IMR-90 (cell line): ENCODE measurements around the gene CTPS1. TPM values are rescaled to one million over a fixed set of nuclear protein-coding genes. Genes with fewer than 3 reads are reported as not detected.
A peak's percentile ranks its signal among the peaks of the same experiment; 100 is the strongest.

ENCODE experiments used
- ATAC-seq: fragments of 200-7000 bp; cut with Tn5 transposase; 2 replicates; pipeline ENCODE4 v1.9.1; 2020; ENCODE audit warnings: low read depth, mild to moderate bottlenecking, moderate library complexity
- BruUV-seq: library from RNA; stranded (reverse); fragments of 400-500 nt; replicated peaks from 2 replicates; lab custom pipeline; 2021; lab: Mats Ljungman, UMichigan
- CTCF ChIA-PET: fragments of 300-600 bp; formaldehyde crosslinking; extraction: SDS; loops from one replicate; lab custom pipeline; 2021; ENCODE audit warnings: antibody characterized with exemption; lab: Yijun Ruan, JAX
- POLR2A ChIA-PET: fragments of 300-600 bp; sonication (Branson Sonifier 250); formaldehyde crosslinking; loops from one replicate; lab custom pipeline; 2022; ENCODE audit warnings: antibody characterized with exemption; ENCODE audit not compliant: unreplicated experiment; lab: Charles Lee
- DNase-seq: peaks from one replicate; pipeline ENCODE4 v3.0.0; 2013
- H2AFZ ChIP-seq: replicated peaks from 2 replicates; pipeline ENCODE3; 2013; ENCODE audit warnings: low read length, mild to moderate bottlenecking; ENCODE audit not compliant: poor library complexity
- H2AK5ac ChIP-seq: 2 replicates; pipeline ENCODE4 v1.6.1; 2013; ENCODE audit warnings: low read depth, low read length, inconsistent platforms
- H2AK9ac ChIP-seq: replicated peaks from 2 replicates; pipeline ENCODE3; 2013; ENCODE audit warnings: mild to moderate bottlenecking, low read depth, low read length, moderate library complexity; ENCODE audit not compliant: poor library complexity
- H2BK120ac ChIP-seq: 2 replicates; pipeline ENCODE4 v1.6.1; 2013; ENCODE audit warnings: low read depth, low read length, inconsistent platforms
- H2BK15ac ChIP-seq: 3 replicates; pipeline ENCODE4 v1.6.1; 2013; ENCODE audit warnings: low read depth, low read length, inconsistent platforms
- H2BK20ac ChIP-seq: 2 replicates; pipeline ENCODE4 v1.6.1; 2013; ENCODE audit warnings: low read depth, mild to moderate bottlenecking, inconsistent platforms, low read length, moderate library complexity
- H2BK5ac ChIP-seq: 2 replicates; pipeline ENCODE4 v1.6.1; 2013; ENCODE audit warnings: mild to moderate bottlenecking, low read depth, low read length, inconsistent platforms; ENCODE audit not compliant: poor library complexity, severe bottlenecking
- H3K14ac ChIP-seq: replicated peaks from 2 replicates; pipeline ENCODE4 v1.6.1; 2013; ENCODE audit warnings: low read depth, low read length, inconsistent platforms
- H3K18ac ChIP-seq: 2 replicates; pipeline ENCODE4 v1.6.1; 2013; ENCODE audit warnings: low read depth, low read length, control low read depth
- H3K23ac ChIP-seq: 2 replicates; pipeline ENCODE4 v1.6.1; 2013; ENCODE audit warnings: low read depth, low read length, inconsistent platforms
- H3K27ac ChIP-seq: 2 replicates; pipeline ENCODE4 v1.5.1; 2013; ENCODE audit warnings: mild to moderate bottlenecking, control low read depth, low read length; ENCODE audit not compliant: insufficient read depth
- H3K27me3 ChIP-seq: 2 replicates; pipeline ENCODE4 v1.6.1; 2013; ENCODE audit warnings: low read length; ENCODE audit not compliant: control insufficient read depth, insufficient read depth
- H3K36me3 ChIP-seq: 2 replicates; pipeline ENCODE4 v1.6.1; 2013; ENCODE audit warnings: low read length, mixed read lengths; ENCODE audit not compliant: control insufficient read depth, insufficient read depth
- H3K4ac ChIP-seq: 2 replicates; pipeline ENCODE4 v1.6.1; 2013; ENCODE audit warnings: low read depth, low read length, inconsistent platforms
- H3K4me1 ChIP-seq: 2 replicates; pipeline ENCODE4 v1.6.1; 2013; ENCODE audit warnings: low read length, mixed read lengths; ENCODE audit not compliant: control insufficient read depth, insufficient read depth
- H3K4me2 ChIP-seq: 2 replicates; pipeline ENCODE4 v1.6.1; 2013; ENCODE audit warnings: low read depth, mild to moderate bottlenecking, control low read depth, low read length, moderate library complexity
- H3K4me3 ChIP-seq: 2 replicates; pipeline ENCODE4 v1.5.1; 2013; ENCODE audit warnings: low read depth, mild to moderate bottlenecking, control low read depth, low read length, moderate library complexity; ENCODE audit not compliant: insufficient read depth
- H3K56ac ChIP-seq: 2 replicates; pipeline ENCODE4 v1.6.1; 2013; ENCODE audit warnings: low read length, inconsistent platforms; ENCODE audit not compliant: insufficient read depth; ENCODE audit errors: extremely low read depth
- H3K79me1 ChIP-seq, 2 experiments: 2 replicates each; pipeline ENCODE4 v1.6.1; 2013; ENCODE audit warnings: low read length in 2 of 2, inconsistent platforms in 1 of 2, low read depth in 1 of 2
- H3K9ac ChIP-seq: 2 replicates; pipeline ENCODE4 v1.6.1; 2013; ENCODE audit warnings: low read depth, low read length, control low read depth
- H3K9me1 ChIP-seq: 2 replicates; pipeline ENCODE4 v1.6.1; 2013; ENCODE audit warnings: low read length, inconsistent platforms; ENCODE audit not compliant: insufficient read depth
- H3K9me3 ChIP-seq: 2 replicates; pipeline ENCODE4 v1.6.1; 2013; ENCODE audit warnings: low read length; ENCODE audit not compliant: control insufficient read depth, insufficient read depth
- H4K20me1 ChIP-seq: 2 replicates; pipeline ENCODE4 v1.6.1; 2013; ENCODE audit warnings: low read length, inconsistent platforms; ENCODE audit not compliant: insufficient read depth
- H4K5ac ChIP-seq: 2 replicates; pipeline ENCODE4 v1.6.1; 2013; ENCODE audit warnings: mild to moderate bottlenecking, low read depth, low read length, control low read depth
- H4K8ac ChIP-seq, 2 experiments: 2 replicates each; pipeline ENCODE4 v1.6.1; 2013; ENCODE audit warnings: low read depth in 2 of 2, low read length in 2 of 2, control low read depth in 1 of 2, inconsistent platforms in 1 of 2
- H4K91ac ChIP-seq: 2 replicates; pipeline ENCODE4 v1.6.1; 2013; ENCODE audit warnings: low read depth, low read length, inconsistent platforms; ENCODE audit not compliant: insufficient read depth
- BHLHE40 ChIP-seq: fragments of 150-350 bp; IDR thresholded peaks from 2 replicates; pipeline ENCODE4 v1.6.1; 2016; ENCODE audit warnings: mild to moderate bottlenecking, low read depth, low read length
- CEBPB ChIP-seq: IDR thresholded peaks from 2 replicates; pipeline ENCODE4 v1.6.1; 2012; ENCODE audit warnings: low read depth, low read length, improper control_type of control experiment
- CHD1 ChIP-seq: IDR thresholded peaks from 2 replicates; pipeline ENCODE4 v1.6.1; 2012; ENCODE audit warnings: low read depth, low read length, improper control_type of control experiment
- FOS ChIP-seq: fragments of 150-350 bp; IDR thresholded peaks from 2 replicates; pipeline ENCODE4 v1.6.1; 2016; ENCODE audit warnings: low read depth, low read length
- MAZ ChIP-seq: IDR thresholded peaks from 2 replicates; pipeline ENCODE4 v1.6.1; 2012; ENCODE audit warnings: low read depth, mild to moderate bottlenecking, low read length, improper control_type of control experiment, moderate library complexity, borderline replicate concordance
- MXI1 ChIP-seq: IDR thresholded peaks from 2 replicates; pipeline ENCODE4 v1.6.1; 2012; ENCODE audit warnings: low read depth, mild to moderate bottlenecking, low read length, moderate library complexity, borderline replicate concordance
- NFE2L2 ChIP-seq: fragments of 150-350 bp; IDR thresholded peaks from 2 replicates; pipeline ENCODE4 v1.6.1; 2016; ENCODE audit warnings: low read depth, mild to moderate bottlenecking, low read length
- POLR2A ChIP-seq: IDR thresholded peaks from 2 replicates; pipeline ENCODE4 v1.6.1; 2012; ENCODE audit warnings: mild to moderate bottlenecking, low read depth, low read length
- RAD21 ChIP-seq: IDR thresholded peaks from 2 replicates; pipeline ENCODE4 v1.6.1; 2012; ENCODE audit warnings: low read length, improper control_type of control experiment
- RCOR1 ChIP-seq: IDR thresholded peaks from 2 replicates; pipeline ENCODE4 v1.6.1; 2012; ENCODE audit warnings: mild to moderate bottlenecking, low read length, improper control_type of control experiment; ENCODE audit not compliant: insufficient replicate concordance
- SMC3 ChIP-seq: fragments of 150-350 bp; IDR thresholded peaks from 2 replicates; pipeline ENCODE4 v1.6.1; 2016; ENCODE audit warnings: low read depth, mild to moderate bottlenecking, antibody characterized with exemption, low read length, moderate library complexity
- WGBS, 2 experiments: methylation state at CpG; one replicate each; pipeline versions ENCODE4 v1.1.5 to v1.1.7; 2013; ENCODE audit warnings: missing lambda C conversion rate in 2 of 2; ENCODE audit not compliant: insufficient read length in 1 of 2; ENCODE audit errors: extremely low coverage in 2 of 2; 5-methylcytosine and 5-hydroxymethylcytosine counted together
- dilution Hi-C: fragments of 300-500 bp; cut with HindIII; formaldehyde crosslinking; loops from one replicate; pipeline ENCODE4 v1.14.3; 2018; ENCODE audit warnings: low sequenced_read_pairs; ENCODE audit not compliant: unreplicated experiment
- in situ Hi-C: fragments of 300-500 bp; cut with MboI; formaldehyde crosslinking; loops from 3 replicates; pipeline ENCODE4 v1.14.3; 2019; ENCODE audit warnings: low sequenced_read_pairs, inconsistent platforms, mixed read lengths
- intact Hi-C: fragments of 100-400 bp; cut with micrococcal nuclease; formaldehyde crosslinking; loops from 2 replicates; pipeline ENCODE4 v1.10.0; 2022
- polyA plus RNA-seq, 3 experiments: library from polyadenylated mRNA; depleted of rRNA; stranded (reverse); fragments of >200 nt; gene quantifications; 2 replicates each; pipeline ENCODE4 v1.2.3, GENCODE V29; 2012; ENCODE audit warnings: low replicate concordance in 1 of 3
- total RNA-seq: library from RNA; depleted of rRNA; stranded (reverse); fragments of >200 nt; gene quantifications from 2 replicates; pipeline ENCODE4 v1.2.3, GENCODE V29; 2012
- TF ChIP-seq, protein P1 (sequence below): fragments of 150-350 bp; IDR thresholded peaks from 2 replicates; pipeline ENCODE4 v1.6.1; 2017; ENCODE audit warnings: mild to moderate bottlenecking, antibody characterized with exemption, low read length, low read depth
- TF ChIP-seq, protein P2 (sequence below): conservative IDR thresholded peaks from 2 replicates; pipeline ENCODE4 v1.5.1; 2012; ENCODE audit warnings: mild to moderate bottlenecking, low read depth, low read length, improper control_type of control experiment

CTPS1 gene
- total and polyA plus RNA-seq, 2 of the 4 experiments (the other 2 are of a cell fraction), result 40.4 to 41.0 TPM

DNA sequence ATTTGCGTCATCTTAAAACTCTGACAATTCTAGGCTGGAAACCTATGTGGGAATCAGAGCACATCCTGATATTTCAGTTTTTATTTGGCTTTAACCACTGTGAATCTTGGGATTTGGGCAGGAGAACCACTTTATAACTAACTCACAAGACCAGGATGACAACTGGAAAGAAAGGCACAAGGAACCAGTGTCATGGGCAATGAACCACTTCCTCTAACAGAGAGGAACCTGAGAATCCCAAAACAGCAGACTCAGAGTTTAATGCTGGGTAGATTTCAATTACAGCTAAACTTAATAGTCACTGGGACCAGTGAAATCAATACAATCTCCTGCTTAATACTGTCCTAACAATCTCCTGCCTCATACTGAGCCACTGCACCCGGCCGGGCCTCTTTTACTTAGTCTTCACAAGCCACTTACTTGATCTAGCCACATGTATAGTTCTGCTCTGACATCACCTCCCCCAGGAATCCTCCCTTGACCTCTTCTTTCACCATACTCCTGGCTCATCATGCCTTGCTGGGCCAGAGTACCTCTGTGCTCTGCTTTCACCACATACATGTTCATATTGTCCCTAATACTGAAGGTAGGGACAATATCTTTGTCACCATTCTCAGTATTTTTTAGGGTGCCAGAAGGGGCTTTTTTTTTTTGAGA lies 62.2 kb downstream of the CTPS1 start:
- Histone ChIP-seq H3K4me1 (peaks cover 2% of the 10 kb centered on the region; the same call in 1 of the 2 replicates), H3K79me1 (no peaks in the 10 kb centered on the region; a peak in 1 of 4 replicates), H2BK20ac (no peak overlapping the region), H2AK9ac (no peak overlapping the region), H3K23ac (no peak overlapping the region), H4K5ac (no peak overlapping the region), H2BK120ac (no peak overlapping the region), H3K14ac (no peak overlapping the region), H3K56ac (no peak overlapping the region), H3K36me3 (peaks cover 29% of the 10 kb centered on the region), H3K9me3 (no peaks in the 10 kb centered on the region), H2BK15ac (no peak overlapping the region), H4K91ac (no peak overlapping the region), H3K27me3 (no peaks in the 10 kb centered on the region), H3K18ac (no peak overlapping the region), H3K4me2 (no peak overlapping the region), H3K9me1 (peaks cover 2% of the 10 kb centered on the region; the same call in 1 of the 2 replicates), H4K8ac (no peak overlapping the region), H3K27ac (no peak overlapping the region), H2BK5ac (no peak overlapping the region), H3K4ac (no peak overlapping the region), H4K20me1 (no peaks in the 10 kb centered on the region), H3K9ac (no peak overlapping the region), H3K4me3 (no peak overlapping the region), H2AK5ac (no peak overlapping the region), H2AFZ (no peak overlapping the region)
- no TSS peak for BruUV-seq
- dilution Hi-C loops (no loop called here), in situ Hi-C loops (loop anchor here (25.0 kb wide), 1 partner anchor 371 kb away; no protein-coding TSS in a partner anchor), intact Hi-C loops (loop anchor here (5.0 kb wide), 1 partner anchor 196 kb away; no protein-coding TSS in a partner anchor)
- CTCF ChIA-PET, result no interaction called here
- DNase-seq (peak; percentile 58), ATAC-seq (peak; percentile 61)
- 100% methylated on average over 2 of the region's 3 CpGs; no CpG with 5 or more reads in 1 of the 2 experiments for WGBS, 2 experiments
- TF ChIP-seq BHLHE40, result no peak
- TF ChIP-seq RAD21, result no peak
- no peak for TF ChIP-seq NFE2L2
- TF ChIP-seq, protein P1, sequence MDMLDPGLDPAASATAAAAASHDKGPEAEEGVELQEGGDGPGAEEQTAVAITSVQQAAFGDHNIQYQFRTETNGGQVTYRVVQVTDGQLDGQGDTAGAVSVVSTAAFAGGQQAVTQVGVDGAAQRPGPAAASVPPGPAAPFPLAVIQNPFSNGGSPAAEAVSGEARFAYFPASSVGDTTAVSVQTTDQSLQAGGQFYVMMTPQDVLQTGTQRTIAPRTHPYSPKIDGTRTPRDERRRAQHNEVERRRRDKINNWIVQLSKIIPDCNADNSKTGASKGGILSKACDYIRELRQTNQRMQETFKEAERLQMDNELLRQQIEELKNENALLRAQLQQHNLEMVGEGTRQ, result no peak
- no peak for TF ChIP-seq MXI1
- no peak for TF ChIP-seq POLR2A
- TF ChIP-seq SMC3, result no peak
- TF ChIP-seq MAZ, result no peak
- TF ChIP-seq CEBPB, result no peak
- TF ChIP-seq, protein P2, sequence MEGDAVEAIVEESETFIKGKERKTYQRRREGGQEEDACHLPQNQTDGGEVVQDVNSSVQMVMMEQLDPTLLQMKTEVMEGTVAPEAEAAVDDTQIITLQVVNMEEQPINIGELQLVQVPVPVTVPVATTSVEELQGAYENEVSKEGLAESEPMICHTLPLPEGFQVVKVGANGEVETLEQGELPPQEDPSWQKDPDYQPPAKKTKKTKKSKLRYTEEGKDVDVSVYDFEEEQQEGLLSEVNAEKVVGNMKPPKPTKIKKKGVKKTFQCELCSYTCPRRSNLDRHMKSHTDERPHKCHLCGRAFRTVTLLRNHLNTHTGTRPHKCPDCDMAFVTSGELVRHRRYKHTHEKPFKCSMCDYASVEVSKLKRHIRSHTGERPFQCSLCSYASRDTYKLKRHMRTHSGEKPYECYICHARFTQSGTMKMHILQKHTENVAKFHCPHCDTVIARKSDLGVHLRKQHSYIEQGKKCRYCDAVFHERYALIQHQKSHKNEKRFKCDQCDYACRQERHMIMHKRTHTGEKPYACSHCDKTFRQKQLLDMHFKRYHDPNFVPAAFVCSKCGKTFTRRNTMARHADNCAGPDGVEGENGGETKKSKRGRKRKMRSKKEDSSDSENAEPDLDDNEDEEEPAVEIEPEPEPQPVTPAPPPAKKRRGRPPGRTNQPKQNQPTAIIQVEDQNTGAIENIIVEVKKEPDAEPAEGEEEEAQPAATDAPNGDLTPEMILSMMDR, result no peak
- no peak for TF ChIP-seq FOS
- no peak for TF ChIP-seq CHD1
- TF ChIP-seq RCOR1, result no peak
- POLR2A ChIA-PET, result no interaction called here
